Frontal cortex (tissue), 4 donors: ENCODE measurements around the gene ACR. TPM values are rescaled to one million over a fixed set of nuclear protein-coding genes. Genes with fewer than 3 reads are reported as not detected.

ENCODE experiments used
- DNase-seq, 2 donors: peaks; one replicate each; pipeline ENCODE4 v3.0.0; 2012; ENCODE audit warnings: low spot score in 2 of 2
- FAIRE-seq: peaks from 2 replicates; lab custom pipeline; 2012; peaks lifted over from hg19 to GRCh38; lab: Jason Lieb, UNC
- total RNA-seq: library from RNA; depleted of rRNA; stranded (reverse); fragments of >200 nt; gene quantifications from one replicate; pipeline ENCODE4 v1.2.3, GENCODE V29; 2014
- donor health status: control.
- donor health status: control.
- donor health status: control.

The ACR gene
- total RNA-seq, 1 donor from 2014 or later, result not detected

DNA sequence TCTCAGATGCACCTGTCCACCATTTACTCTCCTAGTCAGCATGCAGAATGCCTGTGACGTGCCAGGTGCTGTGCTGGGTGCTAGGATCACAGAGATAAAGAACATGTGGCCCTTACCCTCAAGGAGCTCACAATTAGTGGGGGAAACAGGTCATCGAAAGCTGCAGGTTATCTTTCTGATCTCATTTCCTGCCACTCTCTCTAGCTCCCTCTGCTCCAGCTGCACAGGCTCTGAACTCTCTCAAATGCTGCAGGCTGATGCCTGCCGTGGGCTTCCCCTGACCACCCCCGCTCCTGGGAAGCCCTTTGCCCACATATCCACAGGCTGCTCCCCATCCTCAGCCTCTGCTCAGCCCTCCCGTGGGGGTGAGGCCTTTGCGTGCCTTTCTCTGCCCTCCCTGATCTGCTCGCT lies 35.7 kb upstream of the ACR start:
- DNase-seq, result no peak
- FAIRE-seq, result no peak

DNA sequence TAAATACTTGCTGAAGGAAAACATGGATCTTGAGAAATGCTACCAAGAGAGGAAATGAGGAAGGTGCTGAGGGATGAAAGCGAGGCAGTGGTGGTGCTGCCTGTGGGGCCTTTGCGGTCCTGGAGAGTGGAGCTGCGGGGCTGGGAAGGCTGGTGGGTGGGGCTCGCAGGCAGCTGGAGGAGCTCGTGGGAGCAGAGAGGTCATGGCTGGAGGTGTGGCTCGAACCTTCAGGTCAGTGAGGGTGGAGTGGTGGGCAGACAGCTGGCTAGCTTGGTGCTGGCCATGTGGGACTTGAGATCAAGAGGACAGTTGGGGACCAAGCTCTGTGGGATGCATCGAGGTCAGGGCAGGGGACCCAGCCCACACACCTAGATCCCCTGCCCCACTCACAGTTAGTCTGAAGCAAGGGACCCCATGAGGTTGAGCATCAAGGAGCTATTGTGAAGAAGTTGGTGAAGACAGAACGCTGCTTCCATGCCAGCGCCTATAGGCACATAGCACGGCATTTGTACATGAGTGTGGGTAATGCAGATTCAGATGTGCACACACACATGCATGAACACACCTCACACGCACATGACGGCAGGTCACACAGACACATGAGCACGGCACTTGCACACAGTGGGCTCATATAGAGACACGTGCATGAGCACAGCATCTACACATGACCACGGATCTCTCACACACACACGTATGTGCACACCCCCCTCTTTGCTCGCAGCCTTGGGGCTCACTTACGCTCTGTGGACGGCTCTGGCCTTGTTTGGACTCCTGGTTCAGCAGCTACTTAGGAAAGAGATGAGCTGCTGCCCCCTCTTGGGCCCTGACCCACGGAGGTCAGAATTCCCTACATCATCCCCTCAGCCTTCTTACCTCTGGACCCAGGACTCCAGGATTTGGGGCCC lies 34.9 kb upstream of the ACR start:
- FAIRE-seq (no peak), DNase-seq (no peak)

DNA sequence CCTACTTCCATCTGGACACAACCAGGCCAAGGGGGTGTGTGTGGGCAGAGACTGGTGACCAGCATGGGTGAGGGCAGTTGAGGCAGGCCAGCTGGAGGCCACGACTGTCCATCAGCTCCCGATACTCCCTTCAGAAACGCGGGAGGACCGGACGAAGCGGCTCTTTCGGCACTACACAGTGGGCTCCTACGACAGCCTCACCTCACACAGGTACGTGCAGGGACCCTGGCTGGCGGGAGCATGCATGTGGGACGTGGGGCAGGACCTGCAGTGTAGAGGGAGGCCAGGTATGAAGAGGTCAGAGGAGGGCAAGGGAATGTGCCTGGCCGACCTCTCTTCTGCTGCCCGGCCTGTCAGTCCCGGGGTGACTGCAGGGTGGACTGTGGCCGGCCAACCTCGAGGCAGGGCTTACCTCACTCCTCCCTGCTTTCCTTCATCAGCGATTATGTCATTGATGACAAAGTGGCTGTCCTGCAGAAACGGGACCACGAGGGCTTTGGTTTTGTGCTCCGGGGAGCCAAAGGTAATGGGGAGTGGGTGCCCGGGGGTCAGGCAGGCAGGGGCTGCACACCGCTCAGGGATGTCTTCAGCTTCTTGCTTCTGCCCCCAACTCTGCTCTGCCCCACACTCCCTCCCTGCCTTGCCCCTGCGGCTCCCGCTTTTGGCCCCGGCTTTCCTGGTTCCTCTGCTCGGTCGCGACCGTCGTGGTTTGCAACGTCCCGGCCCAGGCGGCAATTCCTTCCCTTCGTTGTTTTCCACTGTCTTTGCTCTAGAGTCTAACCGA lies 34.1 kb upstream of the ACR start:
- no peak for DNase-seq
- no peak for FAIRE-seq

DNA sequence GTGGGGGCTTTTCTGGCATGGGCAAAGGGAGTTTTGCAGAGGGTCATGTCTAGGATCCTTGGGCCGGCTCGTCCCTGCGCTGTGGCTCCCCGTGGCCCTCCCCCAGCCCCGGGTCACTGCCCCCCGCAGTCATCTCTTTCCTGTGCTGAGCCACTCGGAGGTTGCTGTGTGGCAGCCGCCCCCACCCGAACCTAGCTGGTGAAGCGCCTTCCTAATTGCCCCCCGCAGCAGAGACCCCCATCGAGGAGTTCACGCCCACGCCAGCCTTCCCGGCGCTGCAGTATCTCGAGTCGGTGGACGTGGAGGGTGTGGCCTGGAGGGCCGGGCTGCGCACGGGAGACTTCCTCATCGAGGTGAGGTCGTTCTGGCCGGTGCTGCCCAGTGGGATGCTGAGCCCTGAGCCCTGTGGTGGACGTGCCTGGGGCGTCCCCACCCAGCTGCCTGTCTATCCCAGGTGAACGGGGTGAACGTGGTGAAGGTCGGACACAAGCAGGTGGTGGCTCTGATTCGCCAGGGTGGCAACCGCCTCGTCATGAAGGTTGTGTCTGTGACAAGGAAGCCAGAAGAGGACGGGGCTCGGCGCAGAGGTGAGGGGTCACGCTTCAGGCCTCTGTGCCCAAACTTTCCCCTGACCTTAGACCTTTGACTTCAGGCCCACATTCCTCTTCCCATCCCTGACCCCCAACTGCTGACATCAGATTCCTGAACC lies 33.3 kb upstream of the ACR start:
- DNase-seq, result no peak

DNA sequence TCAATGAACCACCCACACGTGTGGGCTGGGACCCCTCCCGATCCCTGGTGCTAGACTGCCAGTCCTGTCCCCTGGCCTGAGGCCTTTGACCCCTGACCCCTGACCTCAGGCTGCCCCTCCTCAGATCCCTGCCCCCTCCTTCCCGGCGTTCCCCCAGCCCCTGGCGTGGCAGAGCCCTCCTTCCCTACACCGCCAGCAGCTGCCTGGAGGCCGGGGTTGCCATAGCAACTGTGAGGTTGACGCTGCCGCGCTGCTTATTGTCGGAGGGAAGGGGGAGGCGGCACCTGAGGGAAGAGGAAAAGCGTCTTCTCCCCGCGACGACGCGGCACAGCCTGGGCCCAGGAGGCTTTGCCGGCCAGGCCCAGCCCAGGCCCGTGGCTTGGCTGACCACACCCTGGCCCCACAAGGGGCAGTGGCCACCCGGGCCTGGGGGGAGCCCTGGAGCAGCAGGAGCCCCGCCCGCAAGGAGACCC lies 32.7 kb upstream of the ACR start:
- peak; percentile 62 to 84 for DNase-seq
- FAIRE-seq, result no peak

More for the DNA sequence above, 33.3 kb upstream of the ACR start:
- FAIRE-seq, result no peak

DNA sequence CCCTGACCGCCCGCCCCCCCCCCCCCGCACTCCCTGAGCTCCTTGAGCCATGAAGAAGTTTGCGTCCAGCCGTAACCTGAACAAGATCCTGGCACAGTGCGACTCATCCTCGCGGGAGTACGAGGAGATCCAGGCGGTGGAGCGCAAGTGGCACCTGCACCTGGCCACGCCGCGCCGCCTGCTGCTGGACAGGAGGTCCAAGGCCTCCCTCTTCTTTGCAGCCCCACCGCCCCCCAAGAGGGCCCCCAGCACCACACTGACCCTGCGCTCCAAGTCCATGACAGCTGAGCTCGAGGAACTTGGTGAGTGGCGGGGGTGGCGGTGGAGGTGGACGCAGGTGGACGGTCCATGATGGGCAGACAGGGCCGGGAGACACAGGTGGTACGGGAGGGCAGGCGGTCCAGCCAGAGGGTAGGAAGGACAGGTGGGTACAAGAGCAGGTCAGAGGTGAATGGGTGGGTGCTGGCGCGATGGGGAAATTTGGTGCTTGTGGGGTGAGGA lies 32.1 kb upstream of the ACR start:
- DNase-seq (no peak), FAIRE-seq (no peak)

DNA sequence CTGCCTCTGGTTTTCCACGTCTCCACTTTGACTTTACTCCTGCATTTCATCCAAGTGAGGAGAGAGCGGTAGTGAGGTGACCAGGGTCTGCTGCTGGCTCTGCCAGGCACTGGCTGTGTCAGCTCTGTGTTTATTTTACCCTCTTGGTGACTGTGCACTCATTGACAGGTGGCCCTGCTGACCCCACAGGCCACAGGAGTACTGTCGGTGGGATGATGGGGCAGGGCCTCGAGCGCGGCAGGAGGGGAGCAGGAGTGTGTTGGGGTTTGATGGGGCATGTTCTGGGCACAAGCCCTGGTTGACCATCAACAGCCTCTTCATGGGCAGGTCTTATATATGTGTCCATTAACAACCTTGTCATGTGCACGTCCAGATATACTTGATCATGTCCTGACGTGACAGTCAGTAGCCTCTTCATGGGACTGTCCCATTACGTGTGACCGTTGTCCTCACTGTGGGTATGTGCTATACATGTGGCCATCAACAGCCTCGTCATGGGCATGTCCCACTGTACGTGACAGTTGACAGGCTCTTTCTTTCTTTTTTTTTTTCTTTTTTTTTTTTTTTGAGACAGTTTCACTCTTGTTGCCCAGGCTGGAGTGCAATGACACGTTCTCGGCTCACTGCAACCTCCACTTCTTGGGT lies 31.4 kb upstream of the ACR start:
- no peak for DNase-seq
- no peak for FAIRE-seq

DNA sequence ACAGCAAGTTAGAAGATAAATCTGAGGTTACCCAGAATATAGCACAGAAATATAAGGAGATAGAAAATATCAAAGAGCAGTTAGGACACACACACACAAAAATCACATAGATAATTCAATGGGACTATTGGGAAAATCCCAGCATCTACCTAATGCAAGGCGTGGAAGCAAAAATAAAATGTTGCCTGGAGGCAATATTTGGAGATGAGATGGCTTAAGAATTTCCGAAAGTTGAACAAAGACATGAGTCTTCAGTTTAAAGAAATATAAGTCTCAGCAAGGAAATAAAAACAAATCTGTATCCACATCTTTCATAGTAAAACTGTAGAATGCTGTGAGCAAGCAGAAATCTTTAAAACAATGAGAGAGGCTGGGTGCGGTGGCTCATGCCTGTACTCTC lies 29.5 kb upstream of the ACR start:
- FAIRE-seq, result no peak
- DNase-seq, result no peak

DNA sequence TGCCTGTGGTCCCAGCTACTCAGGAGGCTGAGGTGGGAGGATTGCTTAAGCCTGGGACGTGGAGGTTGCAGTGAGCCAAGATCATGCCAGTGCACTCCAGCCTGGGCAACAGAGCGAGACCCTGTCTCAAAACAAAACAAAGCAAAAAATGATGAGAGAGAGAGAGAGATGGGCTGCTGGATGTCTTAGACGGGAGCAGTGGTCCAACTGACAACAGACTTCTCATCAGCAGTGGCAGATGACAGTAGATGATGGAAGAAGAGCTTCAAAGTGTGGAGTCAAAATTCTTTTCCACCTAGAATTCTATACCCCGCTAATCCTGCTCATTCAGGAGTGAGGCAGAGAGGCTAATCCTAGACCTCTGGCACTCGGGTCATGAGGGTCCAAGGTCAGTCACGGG lies 29.0 kb upstream of the ACR start:
- FAIRE-seq (no peak), DNase-seq (no peak)

DNA sequence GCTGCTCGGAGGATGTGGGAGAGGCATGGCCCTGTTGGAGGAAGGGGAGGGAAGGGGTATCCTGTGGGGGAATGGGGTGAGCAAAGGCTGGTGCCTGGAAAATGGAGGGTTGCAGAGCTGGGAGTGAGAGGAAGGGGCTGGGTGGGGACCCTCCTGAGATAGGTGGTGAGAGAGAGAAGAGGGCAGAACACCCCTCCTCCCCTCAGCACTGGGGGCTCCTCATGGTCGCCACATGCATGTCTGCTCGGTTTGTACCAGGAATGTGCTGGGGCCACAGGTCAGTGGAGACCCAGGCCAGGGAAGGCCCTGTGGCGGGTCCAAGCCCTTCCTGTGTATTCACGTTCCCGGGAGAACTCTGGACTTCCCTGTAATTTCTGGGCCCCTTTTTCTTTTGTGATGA lies 27.8 kb upstream of the ACR start:
- DNase-seq (no peak), FAIRE-seq (no peak)

DNA sequence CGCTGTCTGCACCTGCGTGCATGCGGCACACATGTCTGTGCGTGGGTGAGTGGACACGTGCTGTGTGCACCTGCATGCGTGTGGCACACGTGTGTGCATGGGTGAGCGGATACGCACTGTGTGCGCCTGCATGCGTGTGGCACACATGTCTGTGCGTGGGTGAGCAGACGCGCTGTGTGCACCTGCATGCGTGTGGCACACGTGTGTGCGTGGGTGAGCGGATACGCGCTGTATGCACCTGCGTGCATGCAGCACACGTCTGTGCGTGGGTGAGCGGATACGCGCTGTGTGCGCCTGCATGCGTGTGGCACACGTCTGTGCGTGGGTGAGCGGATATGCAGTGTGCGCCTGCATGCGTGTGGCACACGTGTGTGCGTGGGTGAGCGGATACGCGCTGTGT lies 27.1 kb upstream of the ACR start:
- DNase-seq (no peak), FAIRE-seq (no peak)

DNA sequence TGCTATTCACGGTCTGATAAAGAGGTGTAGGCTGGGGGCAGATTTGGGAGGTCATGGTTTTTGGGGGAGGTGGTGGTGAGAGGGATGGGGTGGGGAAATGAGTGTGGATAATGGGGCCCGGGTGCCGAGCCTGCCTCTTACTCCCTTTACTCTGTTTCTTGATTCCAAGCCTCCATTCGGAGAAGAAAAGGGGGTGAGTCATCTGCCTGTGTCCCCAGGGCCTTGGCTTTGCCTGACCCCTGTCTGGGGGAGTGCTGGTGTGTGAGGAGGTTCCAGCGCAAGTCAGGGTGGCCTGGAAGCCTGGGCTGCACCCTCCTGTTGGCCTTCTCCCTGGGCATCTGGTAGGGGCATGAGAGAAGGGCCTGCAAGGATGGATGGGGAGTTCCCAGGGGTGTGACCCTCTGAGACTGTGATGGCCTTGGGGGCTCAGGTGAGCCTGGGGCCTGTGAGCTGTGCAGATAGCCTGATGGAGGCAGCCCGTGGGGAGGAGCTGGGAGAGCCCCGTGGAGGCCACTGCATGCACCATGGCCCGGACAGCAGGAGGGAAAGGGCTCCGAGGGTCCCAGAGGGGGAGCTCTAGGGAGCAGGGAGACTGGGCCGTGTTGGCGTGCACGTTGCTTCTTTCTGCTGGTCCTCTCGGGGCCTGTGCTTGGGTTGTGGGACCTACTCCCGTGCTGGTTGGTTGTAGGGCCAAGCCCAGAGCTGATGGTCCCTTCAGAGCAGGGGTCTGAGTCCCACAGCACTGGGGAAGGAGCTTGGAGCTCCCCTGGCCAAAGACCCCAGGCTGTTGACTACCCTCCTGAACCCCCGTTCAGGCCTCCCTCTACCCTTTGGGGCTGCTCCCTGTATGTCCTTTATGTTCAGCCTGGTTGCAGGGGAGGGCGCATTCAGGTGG lies 26.3 kb upstream of the ACR start:
- DNase-seq (no peak), FAIRE-seq (no peak)

DNA sequence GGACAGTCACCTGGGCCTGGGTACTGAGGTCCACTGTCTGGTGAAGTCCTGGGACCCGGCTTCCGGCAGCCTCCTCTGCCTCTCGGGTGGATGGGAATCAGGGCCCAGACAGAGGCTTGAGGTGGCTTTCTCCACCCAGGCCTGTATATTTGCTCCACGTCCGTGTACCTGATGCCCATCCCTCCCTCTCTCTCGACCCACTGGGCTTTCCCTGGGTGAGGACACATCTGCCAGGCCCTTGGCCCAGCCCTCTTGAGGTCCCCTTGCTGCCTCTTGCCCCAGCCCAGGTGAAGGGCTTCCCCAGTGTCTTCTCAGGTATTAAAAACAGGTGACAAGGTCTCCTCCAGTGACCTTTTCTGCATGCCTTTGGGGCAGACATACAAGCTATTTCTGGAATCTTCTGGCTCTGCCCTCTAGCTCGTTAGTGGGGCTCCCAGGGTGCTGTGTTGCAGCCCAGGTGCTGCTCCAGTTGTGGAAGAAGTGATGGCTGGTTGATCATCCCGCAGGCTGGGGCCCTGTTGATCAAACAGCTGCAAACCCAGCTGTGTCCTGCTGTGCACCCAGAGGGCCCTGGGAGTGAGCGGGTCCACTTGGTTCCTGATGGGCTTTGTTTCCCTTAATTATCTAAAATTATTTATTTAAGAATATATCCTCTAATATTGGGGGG lies 25.5 kb upstream of the ACR start:
- FAIRE-seq (no peak), DNase-seq (no peak)

DNA sequence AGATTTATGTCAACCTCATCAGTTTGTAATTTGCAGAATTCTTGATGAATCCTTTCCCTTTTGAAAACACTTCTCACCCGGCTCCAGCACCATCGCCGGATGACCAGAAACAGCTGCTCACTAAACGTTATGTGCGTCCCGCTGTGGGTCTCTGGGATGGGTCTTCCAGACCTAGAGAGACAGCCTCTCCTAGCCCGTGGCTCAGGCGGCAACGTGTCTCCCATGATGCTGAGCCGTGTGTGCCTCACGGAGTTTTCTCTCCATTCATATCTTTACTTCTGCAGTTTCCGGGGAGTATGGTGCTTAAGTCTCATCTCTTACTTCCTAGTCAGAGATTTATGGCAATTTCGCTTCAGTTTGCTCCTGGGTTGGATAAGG lies 25.0 kb upstream of the ACR start:
- no peak for FAIRE-seq

DNA sequence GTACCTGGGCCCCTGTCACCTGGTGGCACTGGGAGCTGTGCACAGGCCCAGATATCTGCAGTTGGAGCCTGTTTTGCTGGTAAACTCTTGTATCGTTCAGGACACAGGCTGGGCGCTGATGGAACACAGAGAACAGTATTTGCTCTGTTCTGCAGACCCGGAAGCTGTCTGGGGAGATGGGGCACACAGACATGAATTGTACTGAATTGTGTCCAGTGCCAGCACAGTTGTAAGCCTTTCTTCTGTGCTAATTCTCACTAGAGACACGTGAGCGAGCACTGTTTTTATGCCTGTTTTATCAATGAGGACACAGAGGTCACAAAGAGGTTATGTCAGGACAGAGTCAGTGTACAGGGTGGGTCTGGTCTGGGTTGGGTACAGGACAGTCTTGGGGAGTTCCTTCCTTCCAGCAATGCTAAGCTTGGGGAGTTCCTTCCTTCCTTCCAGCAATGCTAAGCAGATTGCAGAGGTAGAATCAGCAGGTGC lies 24.4 kb upstream of the ACR start:
- DNase-seq (peak; percentile 74 to 87), FAIRE-seq (peak; percentile 84)

More for the DNA sequence above, 25.0 kb upstream of the ACR start:
- DNase-seq, result no peak

DNA sequence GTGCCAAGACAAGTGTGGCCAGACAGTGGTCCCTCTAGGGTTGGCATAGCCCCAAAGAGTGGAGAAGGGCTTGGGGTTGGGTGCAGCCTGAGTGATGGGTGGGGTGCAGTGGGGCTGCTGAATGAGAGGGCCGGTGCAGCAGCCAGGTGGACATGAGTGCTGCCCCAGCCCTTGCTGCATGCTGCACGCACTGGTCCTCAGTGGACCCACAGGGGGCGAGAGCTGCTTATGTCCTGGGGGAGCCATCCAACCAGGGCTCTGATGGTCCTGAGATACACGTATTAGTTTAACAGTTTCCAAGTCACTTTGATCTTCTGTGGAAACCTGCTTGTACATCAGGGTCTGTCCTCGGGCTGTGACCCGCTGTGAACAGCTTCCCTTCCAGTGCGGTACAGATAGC lies 23.9 kb upstream of the ACR start:
- FAIRE-seq (no peak), DNase-seq (no peak)

DNA sequence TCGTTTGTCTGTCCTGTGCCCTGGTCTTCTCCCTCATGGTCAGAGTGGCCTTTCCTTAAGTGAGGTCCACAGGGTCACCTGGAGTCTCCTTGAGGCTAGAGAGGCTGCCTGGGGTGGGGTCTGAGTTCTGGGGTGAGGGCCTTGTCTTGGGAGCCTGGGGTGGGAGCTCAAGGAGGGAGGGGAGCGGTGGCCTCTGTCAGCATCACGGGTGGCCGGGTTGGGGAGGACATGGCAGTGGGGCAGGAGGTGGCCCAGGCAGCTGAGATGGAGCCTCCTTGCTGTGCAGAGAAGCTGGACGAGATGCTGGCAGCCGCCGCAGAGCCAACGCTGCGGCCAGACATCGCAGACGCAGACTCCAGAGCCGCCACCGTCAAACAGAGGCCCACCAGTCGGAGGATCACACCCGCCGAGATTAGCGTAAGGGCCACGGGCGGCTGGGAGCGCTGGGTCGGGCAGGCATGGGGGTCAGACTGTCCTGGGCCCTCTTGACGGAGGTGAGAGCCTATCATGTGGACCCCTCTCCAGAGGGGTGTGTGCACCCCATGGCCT lies 23.3 kb upstream of the ACR start:
- DNase-seq, result no peak
- no peak for FAIRE-seq

DNA sequence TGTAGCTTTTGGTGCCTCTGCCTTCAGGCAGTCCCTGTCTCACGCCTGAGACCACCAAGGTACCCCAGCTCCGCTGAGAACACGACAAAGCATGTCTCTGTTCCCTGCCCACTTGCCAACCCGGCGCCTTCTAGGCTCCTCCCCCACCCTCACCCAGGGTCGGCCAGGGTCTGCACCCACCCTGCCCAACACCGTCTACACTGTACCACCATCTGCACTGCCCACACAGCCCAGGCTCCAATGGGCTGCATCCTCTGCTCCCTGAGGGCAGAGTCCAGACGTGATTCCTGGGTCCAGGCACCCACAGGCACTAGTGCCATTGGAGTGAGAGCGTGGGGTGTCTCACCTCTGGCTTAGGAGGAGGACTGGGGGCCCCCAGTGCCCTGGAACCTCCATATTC lies 22.8 kb upstream of the ACR start:
- DNase-seq (no peak), FAIRE-seq (no peak)
